DMS79 (cell line): ENCODE results near the gene BTRC.

Experiments
- DNase-seq: peaks from one replicate; lab custom pipeline; 2025; lab: John Stamatoyannopoulos, UW

The BTRC gene

DNA sequence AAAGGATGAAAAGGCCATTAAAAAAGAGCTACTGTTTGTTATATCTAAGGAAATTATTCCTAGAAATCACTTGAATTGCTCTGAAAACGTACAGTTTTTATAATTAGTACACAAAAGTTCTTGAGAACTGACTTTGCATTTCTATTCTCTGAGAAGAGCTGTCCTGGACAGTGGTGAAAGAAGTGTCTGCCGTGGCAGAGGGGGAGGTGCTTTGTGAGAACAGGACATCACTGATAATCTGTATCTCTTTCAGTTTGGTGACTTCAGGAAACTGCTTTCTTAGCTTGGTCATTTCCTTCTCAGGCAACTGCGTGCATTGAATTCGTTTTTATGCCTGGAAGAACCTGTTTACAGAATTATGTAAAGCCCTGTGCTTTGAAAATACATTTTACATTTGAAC lies 182.0 kb downstream of the BTRC start:
- no peak for DNase-seq

DNA sequence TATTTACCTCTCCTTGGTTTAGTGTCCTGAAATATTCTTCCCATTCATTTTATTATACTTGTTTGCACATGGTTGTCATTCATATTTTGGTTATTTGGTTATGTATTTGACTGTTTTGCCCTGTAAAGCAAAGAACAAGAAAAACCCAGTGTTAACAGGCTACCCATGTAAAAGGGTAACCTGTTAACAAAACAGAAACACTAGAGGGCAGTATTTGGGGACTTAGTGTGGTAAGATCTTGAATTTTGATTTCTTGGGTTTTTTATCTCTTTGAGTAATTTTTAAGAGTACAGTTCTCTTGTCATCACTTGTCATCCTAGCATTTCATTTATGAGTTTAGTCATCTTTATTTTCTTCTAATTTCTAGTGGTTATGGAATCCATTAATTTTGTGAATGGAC lies 182.8 kb downstream of the BTRC start:
- DNase-seq, result no peak

- DNase-seq, result no peak
These were observed 184.5 kb downstream of the BTRC start for GRCh38 chr10:101538446-101538845.

- no peak for DNase-seq
These were observed 191.9 kb downstream of the BTRC start for GRCh38 chr10:101545898-101546297.

- no peak for DNase-seq
These were observed 197.0 kb downstream of the BTRC start for GRCh38 chr10:101550965-101551364.

- no peak for DNase-seq
These were observed 198.5 kb downstream of the BTRC start for GRCh38 chr10:101552442-101552841.

DNA sequence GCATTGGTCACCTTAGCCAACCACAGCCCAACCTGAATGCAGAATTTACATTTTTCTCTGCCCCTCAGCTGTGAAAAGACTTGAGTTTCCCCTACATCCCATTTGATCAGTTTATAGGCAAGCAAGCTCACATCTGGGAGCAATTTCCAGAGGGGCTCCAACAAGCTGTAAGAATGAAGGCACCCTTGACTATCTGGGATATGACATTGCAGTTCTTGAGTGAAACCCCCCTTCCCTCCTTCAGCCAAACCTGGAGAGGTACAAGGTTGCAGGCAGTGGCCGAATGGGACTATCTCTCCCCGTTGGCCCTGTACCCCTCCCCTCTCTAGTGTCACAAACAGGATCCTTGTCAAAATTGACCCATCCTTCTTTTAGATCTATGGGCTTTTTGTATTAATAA lies 203.6 kb downstream of the BTRC start:
- DNase-seq, result no peak

DNA sequence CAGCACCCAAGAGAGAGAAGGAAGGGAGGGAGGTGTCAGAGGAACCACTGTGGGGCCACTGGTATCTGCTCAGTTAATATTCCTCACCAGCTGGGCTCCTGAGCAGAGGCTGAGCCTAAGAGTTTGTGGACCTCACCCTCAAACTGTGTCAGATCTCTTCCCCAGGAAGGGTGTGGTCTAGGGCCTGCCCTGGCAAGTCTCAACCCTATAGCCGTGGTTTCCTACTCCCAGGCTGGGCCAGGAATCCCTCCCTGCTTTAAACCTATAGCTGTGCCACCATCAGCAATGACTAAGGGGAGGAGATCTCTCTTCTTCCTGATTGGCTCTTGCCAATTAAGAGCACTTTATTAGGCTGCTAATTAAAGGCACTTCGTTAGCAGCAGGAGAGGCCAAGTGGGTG lies 204.2 kb downstream of the BTRC start:
- DNase-seq, result no peak

DNA sequence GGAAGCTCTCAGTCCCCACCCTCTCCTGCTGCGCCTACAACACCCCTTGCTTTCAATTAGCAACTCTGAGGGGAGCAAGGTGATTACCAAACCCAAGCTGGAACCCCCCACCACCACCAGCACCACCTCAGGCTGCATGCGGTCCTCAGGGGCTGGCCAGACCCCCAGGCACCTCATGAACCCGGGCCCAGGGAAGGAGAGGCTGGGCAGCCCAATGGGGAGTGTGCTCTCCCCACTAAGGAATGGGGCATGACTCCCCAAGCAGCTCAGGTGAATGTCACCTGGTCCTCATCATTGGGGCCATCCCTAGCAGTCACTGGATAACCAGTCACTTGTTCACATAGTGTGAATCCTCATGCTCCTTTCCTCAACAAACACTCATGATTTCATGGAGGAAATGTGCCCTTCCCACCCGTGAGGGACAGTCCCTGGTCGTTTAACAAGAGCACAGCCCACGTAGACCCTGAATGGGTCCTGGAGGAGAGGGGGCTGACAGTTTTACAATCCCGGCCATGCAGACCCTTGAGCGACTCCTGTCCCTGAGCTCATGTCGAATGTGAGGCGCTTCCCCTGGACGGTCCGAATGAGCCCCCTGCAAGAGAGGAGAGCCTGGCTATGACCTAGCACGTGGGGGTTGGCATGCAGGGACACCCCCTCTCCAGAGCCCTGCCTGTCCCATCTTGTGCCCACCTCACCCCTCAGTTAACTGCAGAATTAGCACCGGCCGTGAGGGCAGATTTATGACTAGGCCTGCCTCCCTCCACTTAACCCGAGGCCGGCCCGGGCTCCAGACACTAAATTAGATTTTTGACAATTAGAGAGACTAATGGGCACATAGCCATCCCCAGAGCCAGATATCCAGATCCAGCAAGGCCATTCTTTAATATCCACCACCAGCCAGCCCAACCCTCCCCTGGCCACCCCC lies 205.0 kb downstream of the BTRC start:
- DNase-seq, result no peak

- DNase-seq, result no peak
These were observed 205.8 kb downstream of the BTRC start for GRCh38 chr10:101559596-101560297.

- DNase-seq, result peak; percentile 38
These were observed 206.5 kb downstream of the BTRC start for GRCh38 chr10:101560298-101561067.

- DNase-seq, result no peak
These were observed 207.3 kb downstream of the BTRC start for GRCh38 chr10:101561068-101561915.

DNA sequence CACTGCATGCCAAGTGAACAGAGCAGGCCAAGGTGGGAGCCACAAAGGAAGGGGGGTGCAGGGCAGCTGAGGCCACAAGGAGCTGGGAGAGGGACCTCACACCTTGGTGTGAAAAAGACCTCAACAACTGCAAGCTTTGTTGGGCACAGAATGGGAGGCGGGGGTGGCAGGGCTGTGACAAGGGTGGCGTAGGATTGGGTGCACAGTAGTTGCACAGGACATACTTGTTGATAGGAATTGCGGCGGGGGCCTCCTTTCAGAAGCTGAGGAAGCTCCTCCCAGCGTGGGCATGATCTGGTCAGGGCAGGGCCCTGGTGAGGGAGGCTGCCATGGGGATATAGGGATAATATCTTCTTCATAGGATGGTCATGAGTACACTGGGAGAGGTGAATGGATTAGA lies 208.3 kb downstream of the BTRC start:
- DNase-seq, result no peak

DNA sequence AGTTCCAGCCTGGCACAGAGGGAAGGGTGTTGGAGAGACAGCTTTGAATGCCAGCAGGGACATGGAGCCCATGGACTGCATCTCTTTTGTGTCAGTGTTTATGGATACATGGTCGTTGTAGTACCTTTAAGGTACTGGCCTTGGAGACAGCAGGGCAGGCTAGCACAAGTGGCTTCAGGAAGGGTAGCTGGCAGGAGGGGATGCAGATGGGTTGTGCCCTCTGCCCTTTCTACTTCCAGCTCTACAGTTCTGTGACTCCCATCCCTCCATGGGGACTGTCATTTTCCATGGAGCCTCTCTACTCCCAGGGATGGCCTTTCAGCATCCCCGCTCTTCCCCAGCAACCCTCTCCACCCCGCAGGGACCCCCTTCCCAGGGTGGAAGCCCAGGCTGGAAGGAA lies 209.0 kb downstream of the BTRC start:
- DNase-seq, result no peak

DNA sequence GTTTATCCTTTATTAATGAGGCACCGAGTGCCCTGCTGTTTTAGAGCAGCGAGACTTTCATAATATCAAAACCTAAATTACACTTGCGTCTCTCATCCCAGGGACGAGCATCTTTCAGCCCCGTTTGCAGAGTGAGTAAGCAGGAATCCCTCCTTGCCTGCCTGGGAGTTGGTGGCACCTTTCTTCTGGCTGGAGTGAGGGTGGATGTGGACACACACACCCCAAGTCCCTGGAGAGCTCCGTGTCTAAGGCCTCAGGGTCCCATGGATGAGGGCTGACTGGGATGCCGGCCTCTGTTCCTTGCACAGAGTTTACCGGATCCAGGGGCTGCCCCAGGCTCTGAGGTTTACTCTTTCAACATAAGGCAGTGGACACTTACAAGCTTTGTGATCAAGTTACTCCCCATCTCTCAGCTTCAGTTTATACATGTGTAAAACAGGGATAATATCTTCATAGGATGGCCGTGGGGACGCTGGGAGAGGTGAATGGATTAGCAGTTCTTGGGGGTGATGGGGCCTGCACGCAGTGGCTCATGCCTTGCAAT lies 209.6 kb downstream of the BTRC start:
- DNase-seq, result no peak

DNA sequence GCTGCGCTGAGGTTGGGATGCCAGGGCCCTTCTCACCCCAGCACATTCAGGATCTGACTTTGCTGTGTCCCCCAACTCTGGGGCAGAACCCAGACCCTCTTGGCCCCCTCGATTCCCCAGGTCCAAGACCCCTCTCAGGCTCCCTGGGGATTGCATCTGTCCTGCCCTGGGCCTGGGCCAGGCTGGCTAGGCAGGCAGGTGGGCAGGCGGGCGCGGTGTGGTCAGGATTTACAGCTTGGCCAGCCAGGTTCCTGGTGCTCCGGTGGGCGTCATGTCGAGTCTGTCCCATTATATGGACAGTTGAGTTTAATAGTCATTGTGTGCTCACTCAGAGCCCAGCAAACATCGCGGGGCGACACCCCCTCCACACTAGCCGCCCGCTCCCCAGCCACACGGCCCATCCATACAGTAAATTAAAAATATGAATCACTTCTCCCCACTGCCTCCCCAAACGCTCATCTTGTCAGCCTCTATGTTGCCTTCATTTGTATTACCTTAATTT lies 210.6 kb downstream of the BTRC start:
- no peak for DNase-seq

- DNase-seq, result no peak
These were observed 211.5 kb downstream of the BTRC start for GRCh38 chr10:101565370-101565900.

DNA sequence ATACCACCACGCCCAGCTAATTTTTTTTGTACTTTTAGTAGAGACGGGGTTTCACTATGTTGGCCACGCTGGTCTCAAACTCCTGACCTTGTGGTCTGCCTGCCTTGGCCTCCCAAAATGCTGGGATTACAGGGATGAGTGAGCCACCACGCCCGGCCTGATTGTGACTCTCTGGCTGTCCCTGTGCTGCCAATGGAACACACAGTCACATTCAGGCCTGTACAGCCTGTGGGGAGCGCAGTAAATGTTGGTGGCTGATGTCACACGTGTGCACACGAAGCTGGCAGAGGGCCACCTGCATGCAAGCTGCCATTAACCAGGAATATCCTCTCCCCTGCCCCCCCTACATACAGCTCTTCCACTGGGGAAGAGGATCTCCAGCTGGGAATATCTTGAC lies 212.0 kb downstream of the BTRC start:
- no peak for DNase-seq

DNA sequence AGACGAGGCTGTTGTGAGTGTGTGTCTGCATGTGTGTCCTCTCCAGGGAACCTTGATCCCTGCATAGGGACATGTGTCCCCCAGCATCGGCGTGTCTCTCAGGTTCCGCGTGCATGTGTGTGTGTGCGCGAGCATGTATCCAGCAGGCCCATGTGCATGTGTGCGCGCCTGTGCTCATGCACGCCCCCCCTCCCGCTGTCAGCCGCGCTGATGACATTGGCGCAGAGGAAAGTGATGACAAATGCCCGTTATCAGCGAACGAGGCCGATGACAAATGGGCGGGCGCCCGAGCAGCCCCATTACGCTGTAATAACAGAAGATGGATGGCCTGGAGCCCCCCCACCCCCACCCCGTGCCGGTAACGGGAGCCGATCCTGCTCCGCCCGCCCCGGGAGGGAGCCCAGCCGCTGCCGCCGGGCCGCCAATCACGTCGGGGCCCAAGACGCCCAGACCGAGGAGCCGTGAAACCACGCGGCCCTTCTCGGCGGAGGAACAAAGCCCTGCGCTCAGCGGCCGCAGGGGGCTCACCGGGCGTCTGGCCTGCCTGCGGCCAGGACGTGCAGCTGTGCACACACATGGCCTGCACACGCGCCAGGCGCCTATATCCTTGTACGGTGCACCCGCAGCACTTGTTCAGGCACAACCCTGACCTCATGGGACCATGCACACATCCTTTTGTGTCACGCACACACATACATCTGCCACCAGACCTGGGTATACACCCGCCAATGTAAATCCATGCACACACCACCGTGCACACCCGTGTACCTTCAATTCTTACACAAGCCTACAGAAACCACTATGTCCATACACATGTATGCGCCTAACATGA lies 212.6 kb downstream of the BTRC start:
- no peak for DNase-seq
